LHCN-M2 (cell line): Measurements from ENCODE around the gene DENND1C. TPM values are rescaled to one million over a fixed set of nuclear protein-coding genes. Genes with fewer than 3 reads are reported as not detected.

Source experiments
- DNase-seq: peaks from one replicate; pipeline ENCODE4 v3.0.0-alpha.2; 2012; ENCODE audit warnings: low read depth
- total RNA-seq: library from RNA; depleted of rRNA; stranded (reverse); fragments of >200 nt; gene quantifications from 2 replicates; pipeline ENCODE4 v1.2.3, GENCODE V29; 2014

The DENND1C gene
- total RNA-seq, 1 experiment from 2014 or later, result not detected

DNA sequence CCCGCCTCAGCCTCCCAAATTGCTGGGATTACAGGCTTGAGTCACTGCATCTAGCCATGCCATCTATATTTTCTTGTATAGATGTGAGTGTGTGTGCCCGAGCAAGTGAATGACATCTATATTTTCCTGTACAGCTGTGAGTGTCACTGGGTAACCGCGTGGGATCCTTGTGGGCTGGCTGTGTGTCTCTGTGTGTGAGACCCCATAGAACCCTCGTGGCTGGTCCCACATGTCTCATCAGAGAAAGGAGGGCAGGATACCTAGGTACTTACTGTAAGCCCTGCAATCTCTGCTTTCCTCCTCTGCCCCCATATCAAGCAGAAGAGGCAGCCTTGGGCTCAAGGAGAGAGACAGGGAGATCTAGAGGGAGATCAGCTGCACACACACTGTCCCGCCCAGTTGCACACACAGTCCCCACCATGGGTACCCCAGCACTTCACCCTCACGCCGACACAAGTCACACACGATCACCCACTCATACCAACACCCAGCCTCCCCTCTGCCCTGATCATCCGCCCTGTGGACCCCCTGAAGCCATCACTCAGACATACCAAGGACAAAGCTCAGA, 655 bp downstream of the DENND1C start:
- no peak for DNase-seq

DNA sequence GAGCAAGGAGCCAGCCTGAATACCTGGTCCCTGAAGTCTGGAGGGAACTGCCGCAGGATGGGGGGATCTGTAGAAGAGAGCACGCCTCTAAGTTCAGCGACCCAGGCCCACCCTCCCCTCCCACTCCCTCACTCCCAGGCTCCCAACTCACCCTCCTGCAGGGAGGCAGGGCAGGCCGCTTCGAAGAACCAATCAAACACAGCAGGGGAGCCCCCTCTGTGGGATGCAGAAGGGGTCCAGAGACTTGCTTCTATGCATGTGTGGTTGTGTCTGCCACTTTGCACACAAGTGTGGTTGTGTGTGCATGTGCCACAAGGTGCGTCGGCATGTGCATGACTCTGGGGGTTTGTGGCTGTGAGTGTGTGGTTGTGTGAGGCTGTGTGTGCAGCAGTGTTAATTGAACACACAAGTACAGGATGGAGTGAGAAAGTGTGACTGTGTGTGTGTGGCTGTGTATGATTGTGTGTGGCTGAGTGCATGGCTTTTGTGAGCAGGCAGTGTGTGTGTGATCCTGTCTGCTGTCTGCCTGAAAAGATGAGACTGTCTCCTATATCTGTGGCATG, 1.7 kb downstream of the DENND1C start:
- no peak for DNase-seq

DNA sequence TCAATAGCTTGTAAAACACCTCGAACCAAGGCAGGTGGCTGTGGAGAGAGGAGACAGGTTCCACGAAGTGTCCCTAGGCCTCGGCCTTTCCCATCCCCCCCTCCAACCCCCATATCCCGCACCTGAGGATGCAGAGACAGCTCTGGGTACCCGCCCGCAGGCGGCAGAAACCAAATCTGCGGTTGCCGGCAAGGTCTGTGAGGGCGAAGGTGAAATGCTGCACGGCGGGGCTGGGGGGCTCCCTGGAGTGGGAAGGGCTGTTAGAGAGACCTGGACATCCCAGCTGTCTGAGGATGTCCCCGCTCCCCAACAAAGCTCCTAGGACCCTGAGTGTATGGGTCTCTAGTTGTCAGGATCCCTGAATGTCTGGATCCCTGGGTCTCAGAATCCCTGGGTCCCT, 2.8 kb downstream of the DENND1C start:
- DNase-seq, result no peak

- no peak for DNase-seq
Measured at GRCh38 chr19:6476896-6477431, 4.6 kb downstream of the DENND1C start.

DNA sequence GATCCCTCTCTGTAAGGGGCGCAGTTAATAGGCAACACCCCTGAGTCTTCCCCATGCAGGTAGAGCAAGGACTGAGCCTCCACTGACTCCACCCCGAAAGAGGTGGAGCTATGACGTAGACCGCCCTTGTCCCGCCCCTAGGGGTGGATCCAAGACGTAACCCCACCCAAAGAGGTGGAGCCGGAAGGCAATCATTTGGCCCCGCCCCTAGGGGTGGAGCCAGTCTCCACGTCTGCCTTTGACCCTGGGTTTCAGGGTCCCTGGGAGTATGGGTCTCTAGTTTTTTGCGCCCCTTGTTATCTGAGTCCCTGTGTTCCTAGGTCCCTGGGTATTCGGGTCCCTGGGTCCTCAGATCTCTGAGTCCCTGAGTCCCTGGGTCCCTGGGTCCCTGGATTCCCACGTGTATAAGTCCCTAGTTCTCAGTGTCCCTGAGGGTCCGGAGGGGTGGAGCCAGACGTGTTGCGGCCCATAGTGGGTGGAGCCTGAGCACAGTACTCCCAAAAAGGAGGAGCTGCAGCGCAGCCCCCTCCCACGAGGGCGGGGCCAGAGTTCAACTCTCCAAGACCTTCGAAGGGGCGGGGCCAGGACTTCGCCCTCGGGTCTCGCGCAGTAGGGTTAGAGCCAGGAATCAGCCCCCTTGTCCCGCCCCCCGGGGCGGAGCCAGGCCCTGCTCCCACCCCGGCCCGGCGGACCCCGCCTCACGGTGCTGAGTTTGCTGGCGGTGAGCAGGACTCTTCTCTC, 5.3 kb downstream of the DENND1C start:
- peak; percentile 20 for DNase-seq

DNA sequence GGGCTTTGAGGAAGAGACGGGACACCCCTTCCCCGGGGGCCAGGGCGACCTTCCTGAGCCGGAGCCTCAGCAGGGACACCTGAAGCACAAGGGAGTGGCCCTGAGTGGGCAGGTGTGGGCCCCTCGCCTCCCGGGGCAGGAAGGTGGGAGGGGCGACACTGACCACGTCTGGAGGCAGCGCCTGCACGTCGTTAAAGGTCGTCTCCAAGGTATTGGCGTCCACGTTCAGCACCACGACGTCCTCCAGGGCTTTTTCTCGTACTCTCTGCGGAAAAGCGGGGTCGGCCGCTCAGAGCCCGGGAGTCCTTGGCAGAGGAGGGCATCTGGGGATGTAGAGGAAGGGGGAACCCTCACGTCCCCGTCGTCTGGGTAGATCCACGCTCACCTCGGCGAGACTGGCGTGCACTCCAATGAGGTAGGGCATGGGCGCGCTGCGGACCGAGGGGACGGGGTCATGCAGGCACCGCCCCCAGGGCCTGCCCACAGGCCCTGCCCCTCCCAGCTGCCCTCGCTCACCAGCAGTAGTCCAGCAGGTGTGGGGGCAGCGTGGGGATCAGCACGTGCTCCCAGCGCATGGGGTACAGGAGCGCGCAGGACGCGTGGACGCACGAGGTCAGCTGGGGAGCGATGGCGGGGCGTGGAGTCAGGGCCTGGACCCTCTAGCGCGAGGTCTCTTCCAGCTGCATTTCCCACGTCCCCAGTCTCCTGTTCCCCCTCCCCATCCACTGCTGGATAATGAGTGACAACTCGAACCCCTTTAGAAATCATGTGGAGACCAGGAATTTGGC, 6.1 kb downstream of the DENND1C start:
- no peak for DNase-seq

GRCh38 chr19:6473647-6474046, 7.9 kb downstream of the DENND1C start:
- no peak for DNase-seq

DNA sequence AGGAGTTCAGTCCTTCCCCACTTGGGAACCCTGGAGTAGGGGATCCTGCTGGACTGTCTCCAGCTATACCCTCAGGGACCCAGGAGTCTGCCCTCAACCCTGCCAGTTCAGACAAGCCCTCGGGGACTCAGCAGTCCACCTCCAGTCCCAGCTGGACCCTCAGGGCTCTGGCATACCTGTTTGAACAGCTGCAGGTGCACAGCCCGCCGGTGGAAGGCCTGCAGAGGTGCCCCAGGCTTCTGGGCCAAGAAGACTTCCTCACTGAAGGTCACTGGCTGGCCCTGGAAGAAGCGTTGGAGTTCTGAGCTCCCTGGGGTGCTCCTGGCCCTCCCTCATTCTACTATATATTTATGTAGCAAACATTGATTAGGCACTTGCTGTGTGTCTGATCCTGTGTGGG, 8.9 kb downstream of the DENND1C start:
- no peak for DNase-seq

- DNase-seq, result no peak
Measured at GRCh38 chr19:6471076-6471475, 10.5 kb downstream of the DENND1C start.

DNA sequence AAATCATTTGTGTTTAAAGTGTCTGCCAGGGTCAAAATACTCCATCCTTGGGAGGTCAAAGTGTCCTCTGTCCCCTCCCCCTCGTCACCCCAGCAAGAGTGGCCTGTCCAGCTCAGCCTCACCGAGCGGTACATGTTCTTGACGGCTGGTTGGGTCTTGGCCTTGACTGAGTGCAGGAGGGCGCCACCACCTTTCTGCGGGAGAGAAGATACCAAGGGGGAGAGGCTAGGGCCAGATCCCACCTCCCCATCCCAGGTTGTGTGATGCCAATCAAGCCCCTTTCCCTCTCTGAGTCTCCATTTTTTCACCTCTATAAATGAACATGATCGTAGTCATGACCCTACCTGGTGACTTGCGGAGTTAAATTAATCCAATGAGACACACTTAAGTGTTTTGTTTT, 11.4 kb downstream of the DENND1C start:
- no peak for DNase-seq

DNA sequence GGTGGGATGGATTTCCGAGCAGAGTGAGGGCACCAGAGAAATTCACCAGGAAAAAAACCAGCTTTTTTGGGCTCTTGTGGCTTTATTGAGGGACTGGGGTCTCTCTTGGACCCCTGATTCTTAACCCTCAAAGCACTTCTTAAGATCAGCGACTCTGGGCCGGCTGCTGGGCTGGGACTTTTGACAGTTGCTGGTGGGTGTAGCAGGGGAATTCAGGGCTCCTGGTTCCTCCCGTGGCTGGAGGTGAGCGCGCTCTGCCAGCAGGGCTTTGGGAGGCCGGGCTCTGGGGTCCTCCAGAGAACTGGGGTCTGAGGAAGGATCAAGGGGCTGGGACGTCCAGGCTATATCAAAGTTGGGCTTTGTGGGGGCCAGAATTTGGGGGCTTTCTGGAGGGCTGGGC, 14.2 kb downstream of the DENND1C start:
- no peak for DNase-seq

DNA sequence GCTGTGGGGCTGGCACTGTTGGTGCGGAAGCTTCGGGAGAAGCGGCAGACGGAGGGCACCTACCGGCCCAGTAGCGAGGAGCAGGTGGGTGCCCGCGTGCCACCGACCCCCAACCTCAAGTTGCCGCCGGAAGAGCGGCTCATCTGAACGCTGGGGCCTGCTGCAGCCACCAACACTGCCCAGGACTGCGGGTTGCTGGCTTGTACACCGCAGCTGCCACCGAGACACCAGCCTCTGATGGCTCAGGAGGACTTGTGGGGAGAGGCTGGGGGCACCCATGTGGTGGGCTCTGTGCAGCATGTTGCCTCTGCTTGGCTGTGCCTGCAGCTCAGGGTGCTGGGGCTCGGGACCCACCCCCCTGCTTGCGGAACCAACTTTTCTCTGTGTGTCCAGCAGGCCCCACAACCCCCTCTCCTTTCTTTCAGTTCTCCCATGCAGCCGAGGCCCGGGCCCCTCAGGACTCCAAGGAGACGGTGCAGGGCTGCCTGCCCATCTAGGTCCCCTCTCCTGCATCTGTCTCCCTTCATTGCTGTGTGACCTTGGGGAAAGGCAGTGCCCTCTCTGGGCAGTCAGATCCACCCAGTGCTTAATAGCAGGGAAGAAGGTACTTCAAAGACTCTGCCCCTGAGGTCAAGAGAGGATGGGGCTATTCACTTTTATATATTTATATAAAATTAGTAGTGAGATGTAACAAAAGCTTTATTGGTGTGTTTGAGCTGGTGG, 14.9 kb downstream of the DENND1C start:
- DNase-seq, result no peak

- DNase-seq, result no peak
Measured at GRCh38 chr19:6465663-6466062, 15.9 kb downstream of the DENND1C start.

- DNase-seq, result no peak
Measured at GRCh38 chr19:6465006-6465405, 16.6 kb downstream of the DENND1C start.

DNA sequence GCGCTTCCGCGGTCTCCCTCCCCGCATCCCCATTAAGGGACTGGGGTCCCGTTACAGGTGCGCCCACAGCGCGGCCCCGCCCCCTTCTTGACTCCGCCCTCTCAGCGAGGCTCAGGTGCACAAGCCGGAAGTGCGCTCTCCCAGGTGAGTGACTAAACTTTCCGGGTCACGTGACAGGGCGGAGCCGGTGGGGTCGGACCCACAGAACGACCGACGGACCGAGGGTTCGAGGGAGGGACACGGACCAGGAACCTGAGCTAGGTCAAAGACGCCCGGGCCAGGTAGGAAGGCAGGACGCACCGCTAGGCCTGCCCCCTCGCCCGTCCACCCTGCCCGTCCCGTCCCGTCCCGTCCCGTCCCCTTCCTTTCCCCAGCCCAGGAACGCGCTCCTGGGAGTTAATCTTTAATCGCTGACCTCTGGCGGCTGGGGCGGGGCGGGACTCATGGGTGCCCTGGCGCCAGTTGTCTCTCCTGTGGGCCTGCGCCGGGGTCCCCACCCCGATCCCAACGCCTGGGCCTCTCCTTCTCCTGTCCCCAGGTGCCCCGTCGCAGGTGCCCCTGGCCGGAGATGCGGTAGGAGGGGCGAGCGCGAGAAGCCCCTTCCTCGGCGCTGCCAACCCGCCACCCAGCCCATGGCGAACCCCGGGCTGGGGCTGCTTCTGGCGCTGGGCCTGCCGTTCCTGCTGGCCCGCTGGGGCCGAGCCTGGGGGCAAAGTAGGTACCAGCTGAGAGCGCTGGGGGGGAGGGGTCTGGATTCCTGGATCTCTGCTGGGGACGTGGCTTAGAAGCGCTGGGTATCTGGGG, 17.3 kb downstream of the DENND1C start, which contains the start of gene CRB3:
TSS of gene CRB3 (plus strand) at position 202 of the 804 bp plus-strand sequence. CDS start at position 633, 431 bp downstream.
- no peak for DNase-seq

GRCh38 chr19:6460099-6460884, 21.3 kb downstream of the DENND1C start:
- DNase-seq, result peak; percentile 96

DNA sequence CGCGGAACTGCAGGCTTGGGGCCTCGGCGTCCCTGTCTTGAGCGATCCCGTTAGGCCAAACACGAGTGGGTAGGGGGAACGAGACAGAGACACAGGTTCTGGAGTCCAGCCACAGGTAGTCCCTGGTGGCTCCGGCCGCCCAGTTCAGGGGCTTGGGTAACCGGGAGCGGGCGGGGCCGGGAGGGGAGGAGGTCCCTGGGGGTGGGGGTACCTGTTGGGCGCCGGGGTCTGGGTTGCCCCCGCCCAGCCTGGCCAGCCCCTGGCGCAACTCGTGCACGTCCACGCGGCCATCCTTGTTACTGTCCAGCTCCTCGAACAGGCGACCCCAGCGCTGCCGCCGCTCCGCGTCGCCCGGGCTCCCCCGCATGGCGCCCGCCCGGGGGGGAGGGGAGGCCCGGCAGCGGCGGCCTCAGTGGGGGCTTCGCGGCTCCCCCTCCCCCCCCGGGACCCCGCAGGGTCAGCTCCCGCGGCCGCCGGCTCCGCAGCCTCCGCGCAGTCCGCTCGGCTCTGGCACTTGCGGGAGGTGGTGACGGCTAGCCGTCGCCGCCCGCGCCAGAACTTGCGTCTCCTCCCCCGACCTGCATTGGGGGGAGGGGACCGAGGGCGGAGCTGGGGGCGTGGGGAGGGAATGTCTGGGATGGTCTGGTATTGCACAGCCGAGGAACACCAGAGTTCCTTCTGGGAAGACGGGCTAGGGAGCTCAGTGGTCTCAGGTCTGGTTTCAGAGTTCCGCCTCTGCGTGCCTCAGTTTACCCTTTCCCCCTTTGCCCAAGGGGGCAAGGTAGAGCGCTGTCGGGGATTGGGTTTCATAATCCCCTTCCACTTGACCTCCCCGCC, 22.1 kb downstream of the DENND1C start, which contains the start of gene SLC25A23:
TSS of gene SLC25A23 (minus strand) at position 531 of the 837 bp plus-strand sequence. CDS start at position 367, 164 bp downstream.
- peak; percentile 26 for DNase-seq

DNA sequence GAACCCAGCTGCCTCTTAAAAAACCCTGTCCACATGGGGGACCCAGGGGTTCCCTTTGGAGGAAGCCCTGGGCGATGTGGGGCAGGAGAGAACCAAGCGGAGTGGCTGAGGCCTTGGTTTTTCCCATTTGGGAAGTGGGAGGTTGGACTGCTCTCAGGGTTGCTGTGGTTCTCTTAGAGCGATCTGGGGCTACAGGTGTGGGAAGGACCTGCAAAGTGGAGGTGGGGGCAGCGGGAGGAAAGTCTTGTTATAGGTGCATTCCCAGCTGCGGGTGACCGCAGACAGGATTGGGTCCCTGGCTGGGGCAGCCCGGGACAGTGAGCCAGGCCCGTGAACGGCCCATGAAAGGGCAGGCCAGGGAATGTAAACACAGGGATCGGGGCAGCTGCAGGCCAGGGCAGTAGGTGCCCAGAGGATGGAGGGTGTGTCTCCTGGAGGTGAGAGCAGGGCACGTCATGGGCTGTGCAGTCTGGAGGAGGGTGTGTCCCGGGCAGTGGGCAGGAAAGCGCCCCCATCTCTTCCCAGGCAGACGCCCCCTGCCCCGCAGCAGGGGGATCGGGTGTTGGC, 22.8 kb downstream of the DENND1C start:
- no peak for DNase-seq
